ENCODE measurements around the gene MPDZ. TPM values are rescaled to one million over a fixed set of nuclear protein-coding genes. Genes with fewer than 3 reads are reported as not detected.

The MPDZ gene
- total and polyA plus RNA-seq, 2 of the 4 experiments (the other 2 are of a cell fraction), result 18.8 to 39.3 TPM

DNA sequence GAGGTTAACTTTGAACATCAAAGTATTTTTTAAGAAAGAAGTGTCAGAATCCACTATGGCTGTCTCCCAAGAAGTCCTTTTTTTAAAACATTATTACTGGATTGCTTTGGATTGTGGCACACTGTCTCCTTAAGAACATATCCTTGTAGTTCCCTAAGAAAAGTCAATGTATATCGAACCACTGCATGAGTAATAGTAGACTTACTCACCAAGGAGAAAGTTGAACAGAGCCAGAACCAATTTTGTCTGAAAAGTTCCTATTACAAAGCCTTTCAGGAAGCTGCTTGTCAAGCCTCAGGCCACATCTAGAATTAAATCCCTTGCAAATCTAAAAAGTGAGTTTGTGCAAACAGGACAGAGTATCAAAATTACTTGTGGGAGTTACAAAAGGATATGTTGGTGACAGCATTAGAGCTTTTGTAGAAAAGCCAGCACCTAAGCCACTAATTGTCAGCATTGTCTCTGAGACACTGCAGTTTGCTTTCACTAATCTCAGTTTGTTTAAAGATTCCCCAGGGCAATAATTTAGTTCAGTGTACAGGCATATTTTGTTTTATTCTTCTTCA, 195.4 kb downstream of the MPDZ start:
- Histone ChIP-seq H3K56ac (ENCODE audit: extremely low read depth, insufficient read depth, low read length) (no peak overlapping the region), H3K79me1 (ENCODE audit: low read depth in 1 of 2, low read length in 2 of 2) (no peaks in the 10 kb centered on the region), H2AK5ac (ENCODE audit: low read depth, low read length) (no peak overlapping the region), H2BK15ac (ENCODE audit: low read depth, low read length) (no peak overlapping the region), H3K9me3 (ENCODE audit: control insufficient read depth, insufficient read depth, low read length) (no peaks in the 10 kb centered on the region), H3K4ac (ENCODE audit: low read depth, low read length) (no peak overlapping the region), H2AK9ac (replicated peaks; ENCODE audit: low read depth, low read length, poor library complexity) (no peak overlapping the region), H3K9me1 (ENCODE audit: insufficient read depth, low read length) (no peaks in the 10 kb centered on the region), H3K9ac (ENCODE audit: low read depth, low read length) (no peak overlapping the region), H3K14ac (replicated peaks; ENCODE audit: low read depth, low read length) (no peak overlapping the region), H2BK120ac (ENCODE audit: low read depth, low read length) (no peak overlapping the region), H2BK20ac (ENCODE audit: low read depth, low read length) (no peak overlapping the region), H2BK5ac (ENCODE audit: low read depth, low read length, poor library complexity, severe bottlenecking) (no peak overlapping the region), H3K4me1 (ENCODE audit: control insufficient read depth, insufficient read depth, low read length) (no peaks in the 10 kb centered on the region), H4K20me1 (ENCODE audit: insufficient read depth, low read length) (no peaks in the 10 kb centered on the region), H3K18ac (ENCODE audit: low read depth, low read length) (no peak overlapping the region), H3K4me2 (ENCODE audit: low read depth, low read length) (peak overlapping the region; percentile 54; the same call in 1 of the 2 replicates), H2AFZ (replicated peaks; ENCODE audit: low read length, poor library complexity) (no peak overlapping the region), H3K23ac (ENCODE audit: low read depth, low read length) (no peak overlapping the region), H4K5ac (ENCODE audit: low read depth, low read length) (no peak overlapping the region), H3K36me3 (ENCODE audit: control insufficient read depth, insufficient read depth, low read length) (no peaks in the 10 kb centered on the region), H4K8ac (ENCODE audit: low read depth in 2 of 2, low read length in 2 of 2) (no peak overlapping the region), H3K4me3 (ENCODE audit: insufficient read depth, low read depth, low read length) (no peak overlapping the region), H3K27me3 (ENCODE audit: control insufficient read depth, insufficient read depth, low read length) (no peaks in the 10 kb centered on the region), H4K91ac (ENCODE audit: insufficient read depth, low read depth, low read length) (no peak overlapping the region), H3K27ac (ENCODE audit: insufficient read depth, low read length) (no peak overlapping the region)
- peak; percentile 66 for DNase-seq
- no TSS peak for BruUV-seq (replicated peaks)
- WGBS, 2 experiments (ENCODE audit: extremely low coverage in 2 of 2, insufficient read length in 1 of 2), result no CpG with 5 or more reads among the region's 1 CpG
- no peak for TF ChIP-seq BHLHE40 (IDR thresholded peaks at IDR 0.05; ENCODE audit: low read depth, low read length)
- no peak for TF ChIP-seq CHD1 (IDR thresholded peaks at IDR 0.05; ENCODE audit: low read depth, low read length)
- no peak for TF ChIP-seq FOS (IDR thresholded peaks at IDR 0.05; ENCODE audit: low read depth, low read length)
- TF ChIP-seq, protein P1, sequence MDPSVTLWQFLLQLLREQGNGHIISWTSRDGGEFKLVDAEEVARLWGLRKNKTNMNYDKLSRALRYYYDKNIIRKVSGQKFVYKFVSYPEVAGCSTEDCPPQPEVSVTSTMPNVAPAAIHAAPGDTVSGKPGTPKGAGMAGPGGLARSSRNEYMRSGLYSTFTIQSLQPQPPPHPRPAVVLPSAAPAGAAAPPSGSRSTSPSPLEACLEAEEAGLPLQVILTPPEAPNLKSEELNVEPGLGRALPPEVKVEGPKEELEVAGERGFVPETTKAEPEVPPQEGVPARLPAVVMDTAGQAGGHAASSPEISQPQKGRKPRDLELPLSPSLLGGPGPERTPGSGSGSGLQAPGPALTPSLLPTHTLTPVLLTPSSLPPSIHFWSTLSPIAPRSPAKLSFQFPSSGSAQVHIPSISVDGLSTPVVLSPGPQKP (IDR thresholded peaks at IDR 0.05; ENCODE audit: borderline replicate concordance, low read depth, low read length), result no peak
- TF ChIP-seq, protein P2, sequence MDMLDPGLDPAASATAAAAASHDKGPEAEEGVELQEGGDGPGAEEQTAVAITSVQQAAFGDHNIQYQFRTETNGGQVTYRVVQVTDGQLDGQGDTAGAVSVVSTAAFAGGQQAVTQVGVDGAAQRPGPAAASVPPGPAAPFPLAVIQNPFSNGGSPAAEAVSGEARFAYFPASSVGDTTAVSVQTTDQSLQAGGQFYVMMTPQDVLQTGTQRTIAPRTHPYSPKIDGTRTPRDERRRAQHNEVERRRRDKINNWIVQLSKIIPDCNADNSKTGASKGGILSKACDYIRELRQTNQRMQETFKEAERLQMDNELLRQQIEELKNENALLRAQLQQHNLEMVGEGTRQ (IDR thresholded peaks at IDR 0.05; ENCODE audit: low read depth, low read length), result no peak
- no peak for TF ChIP-seq POLR2A (IDR thresholded peaks at IDR 0.05; ENCODE audit: low read depth, low read length)
- TF ChIP-seq, protein P3, sequence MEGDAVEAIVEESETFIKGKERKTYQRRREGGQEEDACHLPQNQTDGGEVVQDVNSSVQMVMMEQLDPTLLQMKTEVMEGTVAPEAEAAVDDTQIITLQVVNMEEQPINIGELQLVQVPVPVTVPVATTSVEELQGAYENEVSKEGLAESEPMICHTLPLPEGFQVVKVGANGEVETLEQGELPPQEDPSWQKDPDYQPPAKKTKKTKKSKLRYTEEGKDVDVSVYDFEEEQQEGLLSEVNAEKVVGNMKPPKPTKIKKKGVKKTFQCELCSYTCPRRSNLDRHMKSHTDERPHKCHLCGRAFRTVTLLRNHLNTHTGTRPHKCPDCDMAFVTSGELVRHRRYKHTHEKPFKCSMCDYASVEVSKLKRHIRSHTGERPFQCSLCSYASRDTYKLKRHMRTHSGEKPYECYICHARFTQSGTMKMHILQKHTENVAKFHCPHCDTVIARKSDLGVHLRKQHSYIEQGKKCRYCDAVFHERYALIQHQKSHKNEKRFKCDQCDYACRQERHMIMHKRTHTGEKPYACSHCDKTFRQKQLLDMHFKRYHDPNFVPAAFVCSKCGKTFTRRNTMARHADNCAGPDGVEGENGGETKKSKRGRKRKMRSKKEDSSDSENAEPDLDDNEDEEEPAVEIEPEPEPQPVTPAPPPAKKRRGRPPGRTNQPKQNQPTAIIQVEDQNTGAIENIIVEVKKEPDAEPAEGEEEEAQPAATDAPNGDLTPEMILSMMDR (conservative IDR thresholded peaks at IDR 0.05; ENCODE audit: low read depth, low read length), result no peak
- intact Hi-C loops (cut with micrococcal nuclease), result no loop called here
- CTCF ChIA-PET, result no interaction called here
- dilution Hi-C loops (cut with HindIII; ENCODE audit: low sequenced_read_pairs, unreplicated experiment), result no loop called here
- POLR2A ChIA-PET (ENCODE audit: unreplicated experiment), result no interaction called here
- in situ Hi-C loops (cut with MboI; ENCODE audit: low sequenced_read_pairs), result no loop called here
- ATAC-seq (ENCODE audit: low read depth), result peak; percentile 77
